Thyroid gland (tissue), 4 donors: ENCODE measurements around the gene AGT. TPM values are rescaled to one million over a fixed set of nuclear protein-coding genes. Genes with fewer than 3 reads are reported as not detected.

ENCODE experiments used
- DNase-seq, 2 donors: peaks; one replicate each; pipeline ENCODE4 v3.0.0-alpha.2; 2019
- H3K27ac ChIP-seq, 3 donors: fragments of 200-600 bp; sonication (generic); 1 replicate in 2 of 3; 2 replicates in 1 of 3; pipeline ENCODE4 v1.5.1; 2016 to 2019; ENCODE audit warnings: mild to moderate bottlenecking in 1 of 3, moderate library complexity in 1 of 3
- H3K27me3 ChIP-seq: fragments of 200-600 bp; sonication (generic); one replicate; pipeline ENCODE4 v1.5.1; 2019
- H3K36me3 ChIP-seq, 2 donors: fragments of 200-600 bp; sonication (generic); one replicate each; pipeline ENCODE4 v1.5.1; 2016 to 2019
- H3K4me1 ChIP-seq, 2 donors: fragments of 200-600 bp; sonication (generic); one replicate each; pipeline ENCODE4 v1.5.1; 2017 to 2019
- H3K4me3 ChIP-seq, 3 donors: fragments of 200-600 bp; sonication (generic); replicated peaks in 1 of 3; 1 replicate in 2 of 3; 2 replicates in 1 of 3; pipeline ENCODE4 v1.5.1; 2016; ENCODE audit warnings: mild to moderate bottlenecking in 1 of 3
- H3K9me3 ChIP-seq: fragments of 200-600 bp; sonication (generic); one replicate; pipeline ENCODE4 v1.5.1; 2017
- CTCF ChIP-seq, 6 experiments: fragments of 200-600 bp in 3 of 6; fragments of 450-650 bp in 3 of 6; sonication (generic) in 3 of 6; IDR thresholded peaks; one replicate each; pipeline ENCODE4 v1.5.1; 2016 to 2019; ENCODE audit warnings: antibody characterized with exemption in 6 of 6, mild to moderate bottlenecking in 2 of 6, inconsistent platforms in 1 of 6, moderate library complexity in 1 of 6
- POLR2A ChIP-seq, 2 donors: fragments of 450-650 bp; IDR thresholded peaks; one replicate each; pipeline ENCODE4 v1.6.1; 2017; ENCODE audit warnings: antibody characterized with exemption in 2 of 2, mild to moderate bottlenecking in 2 of 2, moderate library complexity in 1 of 2
- WGBS, 2 donors: methylation state at CpG; one replicate each; pipeline ENCODE4 v1.1.5; 2017; 5-methylcytosine and 5-hydroxymethylcytosine counted together
- intact Hi-C: fragments of 100-400 bp; cut with DNase I; formaldehyde crosslinking; loops from one replicate; pipeline ENCODE4 v1.15.1; 2023
- total RNA-seq, 4 donors: library from RNA; depleted of rRNA; stranded (reverse); fragments of >200 nt; gene quantifications; one replicate each; pipeline ENCODE4 v1.2.3, GENCODE V29; 2016

Gene AGT
- total RNA-seq, 4 donors from 2014 or later = 4.0 to 14.4 (median 8.7) TPM

- H3K4me1 ChIP-seq = no peaks in the 10 kb centered on the region
- no peaks in the 10 kb centered on the region for H3K27me3 ChIP-seq
- TF ChIP-seq CTCF (IDR thresholded peaks at IDR 0.05) (no peak), POLR2A (IDR thresholded peaks at IDR 0.05) (no peak)
- H3K4me3 ChIP-seq = no peak overlapping the region
- no peaks in the 10 kb centered on the region for H3K9me3 ChIP-seq
- no peak overlapping the region for H3K27ac ChIP-seq
- WGBS, 2 donors = 86 to 92% methylated on average over 2 of the region's 2 CpGs
- intact Hi-C loops = no loop called here
- no peak for DNase-seq
- H3K36me3 ChIP-seq = no peaks in the 10 kb centered on the region
Measured at GRCh38 chr1:230743899-230744298, 30.0 kb upstream of the AGT start.

GRCh38 chr1:230739564-230740290 is 25.8 kb upstream of the AGT start:
- Histone ChIP-seq H3K9me3 (no peaks in the 10 kb centered on the region), H3K27ac (no peak overlapping the region), H3K27me3 (no peaks in the 10 kb centered on the region), H3K36me3 (no peaks in the 10 kb centered on the region), H3K4me1 (no peaks in the 10 kb centered on the region), H3K4me3 (no peak overlapping the region)
- TF ChIP-seq CTCF (IDR thresholded peaks at IDR 0.05) = no peak
- no peak for TF ChIP-seq POLR2A (IDR thresholded peaks at IDR 0.05)
- DNase-seq = no peak
- 92 to 93% methylated on average over 12 of the region's 12 CpGs for WGBS, 2 donors
- intact Hi-C loops = no loop called here

- Histone ChIP-seq H3K9me3 (no peaks in the 10 kb centered on the region), H3K27ac (no peak overlapping the region), H3K27me3 (no peaks in the 10 kb centered on the region), H3K4me3 (no peak overlapping the region), H3K36me3 (no peaks in the 10 kb centered on the region), H3K4me1 (no peaks in the 10 kb centered on the region)
- TF ChIP-seq POLR2A (IDR thresholded peaks at IDR 0.05) = no peak
- TF ChIP-seq CTCF (IDR thresholded peaks at IDR 0.05) = no peak
- intact Hi-C loops = no loop called here
- 95 to 98% methylated on average over 3 of the region's 3 CpGs for WGBS, 2 donors
- no peak for DNase-seq
Measured at GRCh38 chr1:230737622-230738262, 23.8 kb upstream of the AGT start.

GRCh38 chr1:230735447-230735846 is 21.5 kb upstream of the AGT start:
- no peaks in the 10 kb centered on the region for H3K27me3 ChIP-seq
- intact Hi-C loops = no loop called here
- no peaks in the 10 kb centered on the region for H3K4me1 ChIP-seq
- TF ChIP-seq CTCF (IDR thresholded peaks at IDR 0.05) (no peak), POLR2A (IDR thresholded peaks at IDR 0.05) (no peak)
- no peaks in the 10 kb centered on the region for H3K36me3 ChIP-seq
- no peak overlapping the region for H3K27ac ChIP-seq
- DNase-seq = no peak
- 36 to 72% methylated on average over 2 of the region's 2 CpGs for WGBS, 2 donors
- no peaks in the 10 kb centered on the region for H3K9me3 ChIP-seq
- no peak overlapping the region for H3K4me3 ChIP-seq

- no peak for DNase-seq
- H3K27ac ChIP-seq = no peak overlapping the region
- no peaks in the 10 kb centered on the region for H3K27me3 ChIP-seq
- H3K36me3 ChIP-seq = no peaks in the 10 kb centered on the region
- intact Hi-C loops = no loop called here
- H3K9me3 ChIP-seq = no peaks in the 10 kb centered on the region
- no peak overlapping the region for H3K4me3 ChIP-seq
- 61 to 65% methylated on average over 5 of the region's 5 CpGs for WGBS, 2 donors
- TF ChIP-seq CTCF (IDR thresholded peaks at IDR 0.05) = no peak
- no peak for TF ChIP-seq POLR2A (IDR thresholded peaks at IDR 0.05)
- H3K4me1 ChIP-seq = peaks cover 0 to 5% of the 10 kb centered on the region in 2 donors
Measured at GRCh38 chr1:230730977-230731376, 17.1 kb upstream of the AGT start.
